Activated T-cell treated with anti-CD3 and anti-CD28 coated beads for 1 hour (primary cell): ENCODE measurements around the gene PAX3.

Experiments used
- DNase-seq: peaks from one replicate; pipeline ENCODE4 v3.0.0-alpha.2; 2020; ENCODE audit warnings: low read depth

The PAX3 gene

GRCh38 chr2:222270396-222270795, 28.4 kb downstream of the PAX3 start:
- DNase-seq: no peak

- DNase-seq: no peak
Observed at GRCh38 chr2:222269132-222269531, 29.7 kb downstream of the PAX3 start.

GRCh38 chr2:222268311-222268990, 30.3 kb downstream of the PAX3 start:
- DNase-seq: no peak

- DNase-seq: no peak
Observed at GRCh38 chr2:222264791-222265320, 33.9 kb downstream of the PAX3 start.

- no peak for DNase-seq
Observed at GRCh38 chr2:222261504-222261903, 37.3 kb downstream of the PAX3 start.

- DNase-seq: no peak
Observed at GRCh38 chr2:222257645-222258044, 41.2 kb downstream of the PAX3 start.

- no peak for DNase-seq
Observed at GRCh38 chr2:222256250-222256649, 42.5 kb downstream of the PAX3 start.

- DNase-seq: no peak
Observed at GRCh38 chr2:222255090-222255489, 43.7 kb downstream of the PAX3 start.

GRCh38 chr2:222250313-222250712, 48.5 kb downstream of the PAX3 start:
- DNase-seq: no peak

- no peak for DNase-seq
Observed at GRCh38 chr2:222249444-222249843, 49.4 kb downstream of the PAX3 start.

GRCh38 chr2:222248818-222249217, 50.0 kb downstream of the PAX3 start:
- no peak for DNase-seq

- DNase-seq: no peak
Observed at GRCh38 chr2:222248256-222248655, 50.5 kb downstream of the PAX3 start.

- no peak for DNase-seq
Observed at GRCh38 chr2:222242532-222242931, 56.3 kb downstream of the PAX3 start.

GRCh38 chr2:222241128-222241870, 57.5 kb downstream of the PAX3 start:
- no peak for DNase-seq

GRCh38 chr2:222240676-222241049, 58.1 kb downstream of the PAX3 start:
- DNase-seq: no peak

GRCh38 chr2:222239945-222240675, 58.7 kb downstream of the PAX3 start:
- no peak for DNase-seq

- DNase-seq: no peak
Observed at GRCh38 chr2:222239091-222239490, 59.7 kb downstream of the PAX3 start.

GRCh38 chr2:222238072-222238471, 60.7 kb downstream of the PAX3 start:
- no peak for DNase-seq

GRCh38 chr2:222232839-222233238, 66.0 kb downstream of the PAX3 start:
- DNase-seq: no peak

GRCh38 chr2:222232372-222232771, 66.4 kb downstream of the PAX3 start:
- DNase-seq: no peak

- DNase-seq: no peak
Observed at GRCh38 chr2:222228054-222228453, 70.7 kb downstream of the PAX3 start.

- no peak for DNase-seq
Observed at GRCh38 chr2:222218786-222219185, 80.0 kb downstream of the PAX3 start.

GRCh38 chr2:222217712-222218111, 81.1 kb downstream of the PAX3 start:
- DNase-seq: no peak
